Endodermal cell (in vitro differentiated cells): ENCODE results near the gene ADSL. TPM values are rescaled to one million over a fixed set of nuclear protein-coding genes. Genes with fewer than 3 reads are reported as not detected.

Experiments
- DNase-seq: peaks from one replicate; pipeline ENCODE4 v3.0.0-alpha.2; 2017
- H3K27ac ChIP-seq: 2 replicates; pipeline ENCODE4 v1.5.1; 2013; ENCODE audit warnings: mild to moderate bottlenecking, low read depth, low read length, moderate library complexity
- H3K27me3 ChIP-seq: 2 replicates; pipeline ENCODE4 v1.6.1; 2013; ENCODE audit warnings: mild to moderate bottlenecking, low read length, moderate library complexity; ENCODE audit not compliant: insufficient read depth, control insufficient read depth, poor library complexity, severe bottlenecking
- H3K36me3 ChIP-seq: 2 replicates; pipeline ENCODE4 v1.7.0; 2013; ENCODE audit warnings: mild to moderate bottlenecking, low read length, moderate library complexity; ENCODE audit not compliant: control insufficient read depth, insufficient read depth
- H3K4me1 ChIP-seq: one replicate; pipeline ENCODE4 v1.7.0; 2013; ENCODE audit warnings: low read length; ENCODE audit not compliant: control insufficient read depth, insufficient read depth
- H3K4me3 ChIP-seq: 2 replicates; pipeline ENCODE4 v1.5.1; 2013; ENCODE audit warnings: mild to moderate bottlenecking, low read length, moderate library complexity
- H3K9ac ChIP-seq: 2 replicates; pipeline ENCODE4 v1.6.1; 2013; ENCODE audit warnings: mild to moderate bottlenecking, low read length, moderate library complexity; ENCODE audit not compliant: poor library complexity, severe bottlenecking; ENCODE audit errors: extremely low read depth
- H3K9me3 ChIP-seq: 2 replicates; pipeline ENCODE4 v1.6.1; 2013; ENCODE audit warnings: mild to moderate bottlenecking, low read length, moderate library complexity; ENCODE audit not compliant: control insufficient read depth
- H3K27ac Mint-ChIP-seq: 2 replicates; pipeline ENCODE4 v1.8.0; 2020; ENCODE audit warnings: mixed read lengths
- H3K27me3 Mint-ChIP-seq: 2 replicates; pipeline ENCODE4 v1.8.0; 2021; ENCODE audit warnings: mild to moderate bottlenecking, mixed read lengths; ENCODE audit not compliant: insufficient read depth
- H3K36me3 Mint-ChIP-seq: 2 replicates; pipeline ENCODE4 v1.8.0; 2020; ENCODE audit warnings: low read depth, mixed read lengths
- H3K4me1 Mint-ChIP-seq: 2 replicates; pipeline ENCODE4 v1.8.0; 2020; ENCODE audit warnings: mixed read lengths
- H3K4me3 Mint-ChIP-seq: 2 replicates; pipeline ENCODE4 v1.8.0; 2020; ENCODE audit warnings: mild to moderate bottlenecking, moderate library complexity, mixed read lengths
- H3K9me3 Mint-ChIP-seq: 2 replicates; pipeline ENCODE4 v1.8.0; 2020; ENCODE audit warnings: mild to moderate bottlenecking, mixed read lengths
- CTCF ChIP-seq: fragments of 200-600 bp; sonication (generic); conservative IDR thresholded peaks from 2 replicates; pipeline ENCODE4 v1.5.0; 2021; ENCODE audit warnings: antibody characterized with exemption, mild to moderate bottlenecking
- WGBS, 2 experiments: methylation state at CpG; one replicate each; pipeline versions ENCODE4 v1.1.5 to v1.1.7; 2013; ENCODE audit warnings: missing lambda C conversion rate in 2 of 2, mixed read lengths in 1 of 2; ENCODE audit not compliant: insufficient coverage in 1 of 2, insufficient read length in 1 of 2; 5-methylcytosine and 5-hydroxymethylcytosine counted together
- total RNA-seq, 2 donors: library from RNA; stranded (reverse); fragmentation: NEBNext Ultra II Directional in 1 of 2; extraction: Animal tissue kit (Norgen Biotek cat#: 25700) in 1 of 2; gene quantifications; 2 replicates in 1 of 2; 3 replicates in 1 of 2; pipeline ENCODE4 v1.2.1, GENCODE V29; 2021

Gene ADSL
- total RNA-seq, 2 donors from 2014 or later = 107 to 118 TPM

- Histone ChIP-seq H3K27me3 (no peaks in the 10 kb centered on the region), H3K9ac (no peak overlapping the region), H3K4me1 (no peaks in the 10 kb centered on the region), H3K4me3 (no peak overlapping the region), H3K27ac (no peak overlapping the region), H3K9me3 (no peaks in the 10 kb centered on the region), H3K36me3 (peaks cover 32% of the 10 kb centered on the region)
- no peak for DNase-seq
- H3K4me1 Mint-ChIP-seq = no peaks in the 10 kb centered on the region
- 86 to 90% methylated on average over 4 to 7 of the region's 7 CpGs for WGBS, 2 experiments
- no peak for TF ChIP-seq CTCF
- H3K27me3 Mint-ChIP-seq = no peaks in the 10 kb centered on the region
- H3K27ac Mint-ChIP-seq = no peak overlapping the region
- H3K4me3 Mint-ChIP-seq = no peak overlapping the region
- peaks cover 44% of the 10 kb centered on the region for H3K36me3 Mint-ChIP-seq
- no peaks in the 10 kb centered on the region for H3K9me3 Mint-ChIP-seq
These were observed 65.2 kb downstream of the ADSL start for GRCh38 chr22:40411506-40411861.

GRCh38 chr22:40412441-40412840 is 66.1 kb downstream of the ADSL start:
- Mint-ChIP-seq H3K36me3 (peaks cover 39% of the 10 kb centered on the region), H3K4me3 (no peak overlapping the region), H3K27me3 (no peaks in the 10 kb centered on the region), H3K4me1 (no peaks in the 10 kb centered on the region), H3K27ac (no peak overlapping the region), H3K9me3 (no peaks in the 10 kb centered on the region)
- no peak for DNase-seq
- WGBS, 2 experiments = 100% methylated on average over 1 to 2 of the region's 2 CpGs
- Histone ChIP-seq H3K4me1 (no peaks in the 10 kb centered on the region), H3K9me3 (no peaks in the 10 kb centered on the region), H3K27ac (no peak overlapping the region), H3K4me3 (no peak overlapping the region), H3K27me3 (no peaks in the 10 kb centered on the region), H3K9ac (no peak overlapping the region), H3K36me3 (peaks cover 33% of the 10 kb centered on the region)
- no peak for TF ChIP-seq CTCF

- no peaks in the 10 kb centered on the region for H3K4me1 Mint-ChIP-seq
- H3K9ac ChIP-seq = no peak overlapping the region
- TF ChIP-seq CTCF = no peak
- DNase-seq = no peak
- H3K27me3 ChIP-seq = no peaks in the 10 kb centered on the region
- WGBS, 2 experiments = 94 to 100% methylated on average over 13 of the region's 13 CpGs
- no peaks in the 10 kb centered on the region for H3K4me1 ChIP-seq
- H3K9me3 ChIP-seq = no peaks in the 10 kb centered on the region
- H3K9me3 Mint-ChIP-seq = no peaks in the 10 kb centered on the region
- H3K27ac Mint-ChIP-seq = peak overlapping the region; percentile 20
- H3K36me3 ChIP-seq = peaks cover 30% of the 10 kb centered on the region
- H3K36me3 Mint-ChIP-seq = peaks cover 38% of the 10 kb centered on the region
- H3K4me3 ChIP-seq = no peak overlapping the region
- H3K27me3 Mint-ChIP-seq = no peaks in the 10 kb centered on the region
- H3K4me3 Mint-ChIP-seq = no peak overlapping the region
- no peak overlapping the region for H3K27ac ChIP-seq
These were observed 67.6 kb downstream of the ADSL start for GRCh38 chr22:40413873-40414272.
